Activated effector memory CD4-positive, alpha-beta T cell treated with anti-CD3 and anti-CD28 coated beads, Interleukin-2, amount 50 U/mL, for 16 hours (primary cell): Measurements from ENCODE around the gene BMP7.
A peak's percentile ranks its signal among the peaks of the same experiment; 100 is the strongest.

Source experiments
- DNase-seq: peaks from one replicate; pipeline ENCODE4 v3.0.0-alpha.2; 2020

Gene BMP7

GRCh38 chr20:57266291-57267157 lies at the start of gene BMP7:
BMP7 (minus strand) TSS chr20:57266641; CDS start chr20:57266122, 519 bp downstream.
- DNase-seq, result no peak

GRCh38 chr20:57315976-57316480 lies 49.6 kb upstream of the BMP7 start:
- no peak for DNase-seq

GRCh38 chr20:57315083-57315975 lies 48.9 kb upstream of the BMP7 start:
- DNase-seq, result no peak

- no peak for DNase-seq
These were observed 47.5 kb upstream of the BMP7 start for GRCh38 chr20:57313951-57314350.

GRCh38 chr20:57313230-57313629 lies 46.8 kb upstream of the BMP7 start:
- no peak for DNase-seq

- no peak for DNase-seq
These were observed 45.7 kb upstream of the BMP7 start for GRCh38 chr20:57312138-57312537.

- no peak for DNase-seq
These were observed 44.5 kb upstream of the BMP7 start for GRCh38 chr20:57310821-57311514.

GRCh38 chr20:57309544-57310115 lies 43.2 kb upstream of the BMP7 start:
- peak; percentile 30 for DNase-seq

GRCh38 chr20:57308451-57309271 lies 42.2 kb upstream of the BMP7 start:
- DNase-seq, result peak; percentile 21

- no peak for DNase-seq
These were observed 40.3 kb upstream of the BMP7 start for GRCh38 chr20:57306747-57307146.

- no peak for DNase-seq
These were observed 34.6 kb upstream of the BMP7 start for GRCh38 chr20:57301026-57301425.

- DNase-seq, result no peak
These were observed 32.0 kb upstream of the BMP7 start for GRCh38 chr20:57298457-57298856.

- DNase-seq, result no peak
These were observed 28.1 kb upstream of the BMP7 start for GRCh38 chr20:57294550-57294949.

GRCh38 chr20:57293995-57294394 lies 27.6 kb upstream of the BMP7 start:
- no peak for DNase-seq

GRCh38 chr20:57292611-57293010 lies 26.2 kb upstream of the BMP7 start:
- no peak for DNase-seq

- DNase-seq, result no peak
These were observed 25.3 kb upstream of the BMP7 start for GRCh38 chr20:57291694-57292093.

- no peak for DNase-seq
These were observed 24.6 kb upstream of the BMP7 start for GRCh38 chr20:57291003-57291402.

- no peak for DNase-seq
These were observed 23.7 kb upstream of the BMP7 start for GRCh38 chr20:57290178-57290484.

- DNase-seq, result no peak
These were observed 23.1 kb upstream of the BMP7 start for GRCh38 chr20:57289391-57290177.

- DNase-seq, result no peak
These were observed 22.3 kb upstream of the BMP7 start for GRCh38 chr20:57288651-57289277.

- no peak for DNase-seq
These were observed 21.5 kb upstream of the BMP7 start for GRCh38 chr20:57287901-57288300.
